Caco-2 (cell line): ENCODE measurements around the gene PRR29. TPM values are rescaled to one million over a fixed set of nuclear protein-coding genes. Genes with fewer than 3 reads are reported as not detected.

Source experiments
- BruUV-seq: library from RNA; stranded (reverse); fragments of 400-500 nt; replicated peaks from 2 replicates; lab custom pipeline; 2021; lab: Mats Ljungman, UMichigan
- CTCF ChIA-PET: fragments of 300-600 bp; sonication (Branson Sonifier 250); formaldehyde crosslinking; loops from one replicate; lab custom pipeline; 2022; ENCODE audit warnings: antibody characterized with exemption; lab: Charles Lee
- POLR2A ChIA-PET: fragments of 300-600 bp; sonication (Branson Sonifier 250); formaldehyde crosslinking; loops from one replicate; lab custom pipeline; 2022; ENCODE audit warnings: antibody characterized with exemption; lab: Charles Lee
- DNase-seq, 2 experiments: peaks; one replicate each; pipeline versions ENCODE4 v3.0.0 to v3.0.0-alpha.2; 2020 to 2022
- H3K27me3 ChIP-seq: replicated peaks from 2 replicates; pipeline ENCODE4 v1.6.0; 2011; ENCODE audit warnings: low read length; ENCODE audit not compliant: control insufficient read depth, insufficient read depth
- H3K36me3 ChIP-seq: 2 replicates; pipeline ENCODE4 v1.5.1; 2011; ENCODE audit warnings: low read length; ENCODE audit not compliant: control insufficient read depth, insufficient read depth
- H3K4me1 ChIP-seq: fragments of 250-450 bp; sonication (Bioruptor Pico); 2 replicates; pipeline ENCODE4 v1.5.1; 2020; ENCODE audit warnings: mild to moderate bottlenecking
- H3K4me3 ChIP-seq: 2 replicates; pipeline ENCODE4 v1.5.1; 2011; ENCODE audit warnings: low read depth, mild to moderate bottlenecking, control low read depth, low read length
- H3K9me3 ChIP-seq: fragments of 250-450 bp; sonication (Bioruptor Pico); 2 replicates; pipeline ENCODE4 v1.5.1; 2020; ENCODE audit warnings: mild to moderate bottlenecking, moderate library complexity
- H3K27ac Mint-ChIP-seq: one replicate; pipeline ENCODE4 v1.8.0; 2022; ENCODE audit warnings: mixed read lengths; ENCODE audit not compliant: unreplicated experiment
- H3K27me3 Mint-ChIP-seq: one replicate; pipeline ENCODE4 v1.8.0; 2022; ENCODE audit warnings: mixed read lengths; ENCODE audit not compliant: insufficient read depth, unreplicated experiment
- H3K36me3 Mint-ChIP-seq: one replicate; pipeline ENCODE4 v1.8.0; 2022; ENCODE audit warnings: mild to moderate bottlenecking, mixed read lengths; ENCODE audit not compliant: insufficient read depth, unreplicated experiment
- H3K4me1 Mint-ChIP-seq: one replicate; pipeline ENCODE4 v1.8.0; 2022; ENCODE audit warnings: low read depth, mixed read lengths; ENCODE audit not compliant: unreplicated experiment
- H3K4me3 Mint-ChIP-seq: one replicate; pipeline ENCODE4 v1.8.0; 2022; ENCODE audit warnings: mild to moderate bottlenecking, moderate library complexity, mixed read lengths; ENCODE audit not compliant: unreplicated experiment
- H3K9me3 Mint-ChIP-seq: one replicate; pipeline ENCODE4 v1.8.0; 2022; ENCODE audit warnings: mixed read lengths; ENCODE audit not compliant: unreplicated experiment
- intact Hi-C: fragments of 100-400 bp; cut with micrococcal nuclease; formaldehyde crosslinking; loops from one replicate; pipeline ENCODE4 v1.10.0; 2022; ENCODE audit not compliant: unreplicated experiment
- total RNA-seq: library from RNA; stranded (reverse); gene quantifications from 2 replicates; pipeline ENCODE4 v1.2.3, GENCODE V29; 2022
- TF ChIP-seq, protein P1 (sequence below), 2 experiments: fragments of 200-600 bp in 1 of 2; IDR thresholded peaks; 1 replicate in 1 of 2; 2 replicates in 1 of 2; pipeline versions ENCODE4 v1.5.1 to v1.8.0; 2011 to 2022; ENCODE audit warnings: antibody characterized with exemption in 1 of 2, control low read depth in 1 of 2, inconsistent platforms in 1 of 2, low read depth in 1 of 2, low read length in 1 of 2, mild to moderate bottlenecking in 1 of 2, moderate library complexity in 1 of 2; ENCODE audit not compliant: insufficient read depth in 1 of 2, severe bottlenecking in 1 of 2, unreplicated experiment in 1 of 2

The PRR29 gene
- total RNA-seq, 1 experiment from 2014 or later: not detected

DNA sequence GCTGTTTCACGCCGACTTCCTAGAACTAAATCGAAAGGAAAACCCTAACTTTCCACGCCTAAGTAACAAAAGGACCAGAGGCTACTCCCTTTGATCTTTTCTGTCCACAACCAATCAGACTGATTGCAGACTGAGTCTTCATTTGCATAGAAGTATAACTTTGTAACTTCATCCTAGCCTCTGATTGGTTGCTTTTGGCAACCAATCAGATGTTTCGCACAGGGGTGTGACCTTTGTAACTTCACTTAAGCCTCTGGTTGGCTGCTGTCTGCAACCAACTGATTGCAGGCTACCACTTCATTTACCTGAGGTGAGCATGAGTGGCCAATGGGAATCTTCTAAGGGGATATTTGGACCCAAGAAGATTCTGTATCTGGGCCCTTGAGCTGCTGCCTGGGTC lies 39.7 kb downstream of the PRR29 start:
- POLR2A ChIA-PET: no interaction called here
- CTCF ChIA-PET: no interaction called here
- TF ChIP-seq, protein P1, sequence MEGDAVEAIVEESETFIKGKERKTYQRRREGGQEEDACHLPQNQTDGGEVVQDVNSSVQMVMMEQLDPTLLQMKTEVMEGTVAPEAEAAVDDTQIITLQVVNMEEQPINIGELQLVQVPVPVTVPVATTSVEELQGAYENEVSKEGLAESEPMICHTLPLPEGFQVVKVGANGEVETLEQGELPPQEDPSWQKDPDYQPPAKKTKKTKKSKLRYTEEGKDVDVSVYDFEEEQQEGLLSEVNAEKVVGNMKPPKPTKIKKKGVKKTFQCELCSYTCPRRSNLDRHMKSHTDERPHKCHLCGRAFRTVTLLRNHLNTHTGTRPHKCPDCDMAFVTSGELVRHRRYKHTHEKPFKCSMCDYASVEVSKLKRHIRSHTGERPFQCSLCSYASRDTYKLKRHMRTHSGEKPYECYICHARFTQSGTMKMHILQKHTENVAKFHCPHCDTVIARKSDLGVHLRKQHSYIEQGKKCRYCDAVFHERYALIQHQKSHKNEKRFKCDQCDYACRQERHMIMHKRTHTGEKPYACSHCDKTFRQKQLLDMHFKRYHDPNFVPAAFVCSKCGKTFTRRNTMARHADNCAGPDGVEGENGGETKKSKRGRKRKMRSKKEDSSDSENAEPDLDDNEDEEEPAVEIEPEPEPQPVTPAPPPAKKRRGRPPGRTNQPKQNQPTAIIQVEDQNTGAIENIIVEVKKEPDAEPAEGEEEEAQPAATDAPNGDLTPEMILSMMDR (IDR thresholded peaks at IDR 0.05; ENCODE audit: insufficient read depth in 1 of 2, low read depth in 1 of 2, low read length in 1 of 2, severe bottlenecking in 1 of 2, unreplicated experiment in 1 of 2): no peak
- no peak overlapping the region for H3K4me3 Mint-ChIP-seq
- Histone ChIP-seq H3K4me1 (peaks cover 7% of the 10 kb centered on the region; the same call in 1 of the 2 replicates), H3K4me3 (no peak overlapping the region), H3K27me3 (no peaks in the 10 kb centered on the region), H3K9me3 (no peaks in the 10 kb centered on the region), H3K36me3 (no peaks in the 10 kb centered on the region)
- H3K9me3 Mint-ChIP-seq: no peaks in the 10 kb centered on the region
- no peaks in the 10 kb centered on the region for H3K27me3 Mint-ChIP-seq
- BruUV-seq: no TSS peak
- peaks cover 16% of the 10 kb centered on the region for H3K36me3 Mint-ChIP-seq
- no peaks in the 10 kb centered on the region for H3K4me1 Mint-ChIP-seq
- intact Hi-C loops: no loop called here
- H3K27ac Mint-ChIP-seq: peak overlapping the region; percentile 64
- DNase-seq: no peak

DNA sequence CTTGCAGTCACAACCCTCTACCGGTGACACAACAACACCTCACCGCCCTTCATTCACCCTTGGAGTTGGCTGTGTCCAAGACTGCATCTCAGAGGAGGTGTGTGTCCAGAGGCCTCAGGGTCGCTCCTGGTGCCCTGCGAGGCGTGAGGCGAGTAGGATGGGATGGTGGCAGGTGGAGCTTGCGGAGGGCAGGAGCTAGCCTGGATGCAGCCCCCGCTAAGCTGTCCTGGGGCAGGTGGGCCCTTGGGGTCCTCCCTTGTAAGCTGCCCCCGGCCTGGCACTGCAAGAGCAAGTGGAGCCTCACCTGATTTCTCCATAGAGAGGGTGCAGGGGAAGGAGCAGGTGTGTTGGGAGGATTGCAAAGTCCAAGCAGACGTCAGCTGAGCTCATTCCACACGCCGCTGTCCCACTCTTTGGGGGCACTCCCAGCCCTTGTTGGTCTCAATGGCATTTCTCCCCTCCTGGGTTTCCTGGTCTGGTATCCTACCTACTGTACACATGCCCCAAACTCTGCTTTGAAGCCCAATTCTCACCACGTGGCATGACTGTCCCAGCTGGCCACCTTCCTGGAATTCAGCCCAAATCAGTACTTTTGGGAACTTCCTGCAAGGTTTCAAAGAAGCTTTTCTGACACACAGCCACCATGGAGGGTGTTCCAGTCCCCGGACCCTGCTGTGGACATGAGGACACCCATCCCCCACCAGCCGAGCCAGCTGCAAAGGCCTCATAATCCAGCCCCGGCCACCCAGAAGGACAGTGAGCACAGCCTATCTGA lies 40.4 kb downstream of the PRR29 start:
- Histone ChIP-seq H3K4me3 (no peak overlapping the region), H3K27me3 (no peaks in the 10 kb centered on the region), H3K9me3 (no peaks in the 10 kb centered on the region), H3K36me3 (no peaks in the 10 kb centered on the region), H3K4me1 (peaks cover 7% of the 10 kb centered on the region; the same call in 1 of the 2 replicates)
- TF ChIP-seq, protein P1 (IDR thresholded peaks at IDR 0.05; ENCODE audit: insufficient read depth in 1 of 2, low read depth in 1 of 2, low read length in 1 of 2, severe bottlenecking in 1 of 2, unreplicated experiment in 1 of 2): no peak
- Mint-ChIP-seq H3K4me3 (no peak overlapping the region), H3K27me3 (no peaks in the 10 kb centered on the region), H3K27ac (peak overlapping the region; percentile 64), H3K9me3 (no peaks in the 10 kb centered on the region), H3K4me1 (no peaks in the 10 kb centered on the region), H3K36me3 (peaks cover 19% of the 10 kb centered on the region)
- intact Hi-C loops: no loop called here
- ChIA-PET POLR2A (no interaction called here), CTCF (interaction anchor here (1.0 kb wide), 1 partner anchor 10 kb away, joined by 3 read pairs; no protein-coding TSS in a partner anchor)
- DNase-seq: no peak
- no TSS peak for BruUV-seq

DNA sequence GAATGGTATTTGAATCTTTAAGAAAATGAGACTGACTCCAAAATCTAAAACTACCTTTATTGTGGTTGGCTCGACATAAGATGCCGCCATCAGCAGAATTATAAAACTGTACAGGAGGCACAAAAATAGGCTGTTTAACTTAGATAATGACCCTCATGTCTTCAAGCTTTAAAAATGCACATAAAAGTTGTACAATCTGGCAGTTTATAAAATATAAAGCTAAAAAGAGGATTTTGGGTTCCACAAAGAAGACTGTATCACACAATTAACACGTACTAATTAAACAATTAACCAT lies 40.9 kb downstream of the PRR29 start:
- no peak overlapping the region for H3K4me3 Mint-ChIP-seq
- no TSS peak for BruUV-seq
- DNase-seq: no peak
- ChIA-PET CTCF (interaction anchor here (1.0 kb wide), 1 partner anchor 10 kb away, joined by 3 read pairs; no protein-coding TSS in a partner anchor), POLR2A (no interaction called here)
- H3K4me1 Mint-ChIP-seq: no peaks in the 10 kb centered on the region
- TF ChIP-seq, protein P1 (IDR thresholded peaks at IDR 0.05; ENCODE audit: insufficient read depth in 1 of 2, low read depth in 1 of 2, low read length in 1 of 2, severe bottlenecking in 1 of 2, unreplicated experiment in 1 of 2): no peak
- no peaks in the 10 kb centered on the region; the same call in 1 of the 2 replicates for H3K36me3 ChIP-seq
- no peaks in the 10 kb centered on the region for H3K9me3 Mint-ChIP-seq
- H3K27me3 Mint-ChIP-seq: no peaks in the 10 kb centered on the region
- H3K4me3 ChIP-seq: no peak overlapping the region
- peaks cover 7% of the 10 kb centered on the region; the same call in 1 of the 2 replicates for H3K4me1 ChIP-seq
- intact Hi-C loops: no loop called here
- no peaks in the 10 kb centered on the region for H3K9me3 ChIP-seq
- no peaks in the 10 kb centered on the region for H3K27me3 ChIP-seq
- no peak overlapping the region for H3K27ac Mint-ChIP-seq
- H3K36me3 Mint-ChIP-seq: peaks cover 25% of the 10 kb centered on the region
